Fibroblast of the aortic adventitia (primary cell): ENCODE data around the gene LRRC58. TPM values are rescaled to one million over a fixed set of nuclear protein-coding genes. Genes with fewer than 3 reads are reported as not detected.
"Not testable (repeated sequence)": the region's sequence is repeated elsewhere in the genome, so short reads cannot be mapped to it uniquely, and the experiment has no call there.

Experiments
- DNase-seq: peaks from one replicate; pipeline ENCODE4 v3.0.0-alpha.2; 2010; ENCODE audit warnings: low read depth
- H3K4me3 ChIP-seq: 2 replicates; pipeline ENCODE4 v1.5.1; 2011; ENCODE audit warnings: low read depth, mild to moderate bottlenecking, control low read depth, low read length, moderate library complexity
- CTCF ChIP-seq: IDR thresholded peaks from 2 replicates; pipeline ENCODE4 v1.5.1; 2011; ENCODE audit warnings: mild to moderate bottlenecking, low read length, control low read depth, inconsistent platforms; ENCODE audit not compliant: insufficient read depth
- total RNA-seq: library from RNA; depleted of rRNA; stranded (reverse); fragments of >200 nt; gene quantifications from 2 replicates; pipeline ENCODE4 v1.2.3, GENCODE V29; 2012; ENCODE audit warnings: low replicate concordance

Gene LRRC58
- total RNA-seq, 1 donor = 56.1 TPM

- TF ChIP-seq CTCF = no peak
- H3K4me3 ChIP-seq = no peak overlapping the region
- no peak for DNase-seq
These were observed 7.4 kb downstream of the LRRC58 start for GRCh38 chr3:120341658-120342346.

- DNase-seq = no peak
- H3K4me3 ChIP-seq = no peak overlapping the region
- TF ChIP-seq CTCF = no peak
These were observed 9.8 kb downstream of the LRRC58 start for GRCh38 chr3:120339362-120339761.

GRCh38 chr3:120338517-120338916 lies 10.6 kb downstream of the LRRC58 start:
- no peak for DNase-seq
- no peak overlapping the region for H3K4me3 ChIP-seq
- no peak for TF ChIP-seq CTCF

- no peak for DNase-seq
- H3K4me3 ChIP-seq = no peak overlapping the region
- no peak for TF ChIP-seq CTCF
These were observed 16.5 kb downstream of the LRRC58 start for GRCh38 chr3:120332646-120333045.

- H3K4me3 ChIP-seq = no peak overlapping the region
- DNase-seq = no peak
- no peak for TF ChIP-seq CTCF
These were observed 18.1 kb downstream of the LRRC58 start for GRCh38 chr3:120331076-120331475.

GRCh38 chr3:120326784-120327183 lies 22.4 kb downstream of the LRRC58 start:
- TF ChIP-seq CTCF = no peak
- H3K4me3 ChIP-seq = no peak overlapping the region
- DNase-seq = no peak

- DNase-seq = peak; percentile 31
- H3K4me3 ChIP-seq = no peak overlapping the region
- TF ChIP-seq CTCF = no peak
These were observed 25.0 kb downstream of the LRRC58 start for GRCh38 chr3:120324190-120324589.

GRCh38 chr3:120323761-120324160 lies 25.4 kb downstream of the LRRC58 start:
- peak; percentile 24 for DNase-seq
- H3K4me3 ChIP-seq = not testable (repeated sequence)
